GM12875 (cell line): ENCODE measurements around the gene E2F4.

Experiments used
- H3K4me3 ChIP-seq: one replicate; pipeline ENCODE4 v1.5.1; 2011; ENCODE audit warnings: low read depth, low read length, control low read depth
- CTCF ChIP-seq: IDR thresholded peaks from 2 replicates; pipeline ENCODE4 v1.5.1; 2011; ENCODE audit warnings: low read depth, mild to moderate bottlenecking, control low read depth, inconsistent platforms, low read length, moderate library complexity, borderline replicate concordance; ENCODE audit not compliant: insufficient read depth

The E2F4 gene

GRCh38 chr16:67188323-67188722 lies 3.6 kb upstream of the E2F4 start:
- no peak overlapping the region for H3K4me3 ChIP-seq
- no peak for TF ChIP-seq CTCF

GRCh38 chr16:67188798-67189197 lies 3.2 kb upstream of the E2F4 start:
- TF ChIP-seq CTCF = no peak
- H3K4me3 ChIP-seq = no peak overlapping the region

- no peak within 1 kb of the TSS for H3K4me3 ChIP-seq
- no peak for TF ChIP-seq CTCF
These were observed 1.9 kb upstream of the E2F4 start, which contains the start of gene EXOC3L1 for GRCh38 chr16:67190041-67190440. Gene EXOC3L1, minus strand, starts transcription at chr16:67190136. Its CDS starts 460 bp downstream, at chr16:67189676.

GRCh38 chr16:67190448-67191399 lies 1.2 kb upstream of the E2F4 start:
- TF ChIP-seq CTCF = no peak
- no peak overlapping the region for H3K4me3 ChIP-seq

GRCh38 chr16:67191411-67191994 lies 452 bp upstream of the E2F4 start:
- no peak for TF ChIP-seq CTCF

GRCh38 chr16:67192781-67193361 lies 916 bp downstream of the E2F4 start:
- no peak for TF ChIP-seq CTCF
- H3K4me3 ChIP-seq = peak overlapping the region; percentile 82

More at GRCh38 chr16:67191411-67191994, 452 bp upstream of the E2F4 start:
- H3K4me3 ChIP-seq = peak overlapping the region; percentile 51
